Hepatocyte (in vitro differentiated cells): ENCODE data around the gene ABCA2. TPM values are rescaled to one million over a fixed set of nuclear protein-coding genes. Genes with fewer than 3 reads are reported as not detected.

Experiments
- DNase-seq: peaks from one replicate; pipeline ENCODE4 v3.0.0-alpha.2; 2016; ENCODE audit warnings: low spot score
- H2AFZ ChIP-seq: fragments of 200-600 bp; sonication (generic); 2 replicates; pipeline ENCODE4 v1.6.0; 2016; ENCODE audit warnings: antibody characterized with exemption, mild to moderate bottlenecking
- H3K27ac ChIP-seq: fragments of 200-600 bp; sonication (generic); 2 replicates; pipeline ENCODE4 v1.5.1; 2016; ENCODE audit warnings: mild to moderate bottlenecking
- H3K27me3 ChIP-seq: fragments of 200-600 bp; sonication (generic); 2 replicates; pipeline ENCODE4 v1.6.1; 2016
- H3K36me3 ChIP-seq: fragments of 200-600 bp; sonication (generic); replicated peaks from 2 replicates; pipeline ENCODE4 v1.5.1; 2016; ENCODE audit warnings: low read depth; ENCODE audit not compliant: insufficient read depth
- H3K4me1 ChIP-seq: fragments of 200-600 bp; sonication (generic); 2 replicates; pipeline ENCODE4 v1.5.1; 2016; ENCODE audit warnings: mild to moderate bottlenecking, moderate library complexity; ENCODE audit not compliant: insufficient read depth
- H3K4me2 ChIP-seq: fragments of 200-600 bp; sonication (generic); 2 replicates; pipeline ENCODE4 v1.6.0; 2016
- H3K4me3 ChIP-seq: fragments of 200-600 bp; sonication (generic); 2 replicates; pipeline ENCODE4 v1.5.1; 2016; ENCODE audit warnings: mild to moderate bottlenecking
- H3K79me2 ChIP-seq: fragments of 200-600 bp; sonication (generic); 2 replicates; pipeline ENCODE4 v1.6.0; 2017; ENCODE audit warnings: mild to moderate bottlenecking
- H3K9me2 ChIP-seq: fragments of 200-600 bp; sonication (generic); replicated peaks from 2 replicates; pipeline ENCODE4 v1.6.0; 2017; ENCODE audit warnings: mild to moderate bottlenecking; ENCODE audit not compliant: insufficient read depth
- H3K9me3 ChIP-seq: fragments of 200-600 bp; sonication (generic); 2 replicates; pipeline ENCODE4 v1.5.1; 2016; ENCODE audit warnings: low read depth, mild to moderate bottlenecking
- H4K20me1 ChIP-seq: fragments of 200-600 bp; sonication (generic); 2 replicates; pipeline ENCODE4 v1.6.0; 2016; ENCODE audit warnings: mild to moderate bottlenecking; ENCODE audit not compliant: insufficient read depth, poor library complexity, severe bottlenecking
- CTCF ChIP-seq: fragments of 200-600 bp; sonication (generic); IDR thresholded peaks from 2 replicates; pipeline ENCODE4 v1.5.1; 2016; ENCODE audit warnings: antibody characterized with exemption, mild to moderate bottlenecking; ENCODE audit not compliant: poor library complexity
- EZH2 ChIP-seq: fragments of 200-600 bp; sonication (generic); IDR thresholded peaks from 2 replicates; pipeline ENCODE4 v1.6.1; 2016; ENCODE audit warnings: antibody characterized with exemption, mild to moderate bottlenecking, borderline replicate concordance
- EZH2phosphoT487 ChIP-seq: fragments of 200-600 bp; sonication (generic); IDR thresholded peaks from one replicate; pipeline ENCODE4 v1.6.1; 2018; ENCODE audit warnings: antibody characterized with exemption, mild to moderate bottlenecking, low read depth, moderate library complexity; ENCODE audit not compliant: unreplicated experiment, severe bottlenecking
- WGBS: methylation state at CpG from one replicate; pipeline ENCODE4 v1.1.6; 2016; ENCODE audit warnings: low lambda C conversion rate; ENCODE audit errors: missing lambda C conversion rate; 5-methylcytosine and 5-hydroxymethylcytosine counted together
- polyA plus RNA-seq: library from polyadenylated mRNA; unstranded; fragments of >200 nt; fragmentation: Nextera tagmentation; extraction: Ambion mirVana; gene quantifications from 2 replicates; pipeline ENCODE4 v1.2.1, GENCODE V29; 2016
- total RNA-seq: library from RNA; depleted of rRNA; stranded (reverse); fragments of >200 nt; gene quantifications from 2 replicates; pipeline ENCODE4 v1.2.3, GENCODE V29; 2014

ABCA2 gene
- total and polyA plus RNA-seq, 2 experiments from 2014 or later, result 14.6 to 15.6 TPM

- Histone ChIP-seq H3K79me2 (peaks cover 7% of the 10 kb centered on the region), H3K4me1 (peaks cover 17% of the 10 kb centered on the region), H3K36me3 (no peaks in the 10 kb centered on the region), H3K27me3 (no peaks in the 10 kb centered on the region), H3K27ac (no peak overlapping the region), H3K9me3 (no peaks in the 10 kb centered on the region), H4K20me1 (no peaks in the 10 kb centered on the region), H3K4me2 (peak overlapping the region; percentile 85), H3K9me2 (no peaks in the 10 kb centered on the region), H3K4me3 (no peak overlapping the region), H2AFZ (no peak overlapping the region)
- no peak for TF ChIP-seq EZH2phosphoT487
- no peak for TF ChIP-seq CTCF
- no peak for TF ChIP-seq EZH2
- 100% methylated on average over 1 of the region's 30 CpGs for WGBS
- no peak for DNase-seq
These were observed 32.7 kb downstream of the ABCA2 start for GRCh38 chr9:136995362-136995761.

DNA sequence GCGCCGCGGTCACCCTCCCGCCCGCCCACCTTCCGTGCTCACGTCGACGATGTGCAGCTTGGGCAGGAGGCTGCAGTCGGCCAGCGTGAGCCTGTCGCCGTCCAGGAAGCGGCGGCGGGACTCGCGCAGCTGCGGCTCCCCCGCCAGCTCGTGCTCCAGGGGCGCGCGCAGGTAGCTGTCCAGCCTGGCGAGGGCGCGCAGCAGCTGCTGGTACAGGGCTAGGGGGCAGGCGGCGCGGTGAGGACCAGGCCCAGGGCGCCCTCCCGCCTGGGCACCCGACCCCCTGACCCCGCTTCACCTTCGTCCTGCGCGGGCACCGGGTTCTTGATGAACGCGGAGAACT, 33.2 kb downstream of the ABCA2 start:
- TF ChIP-seq EZH2phosphoT487 (no peak), EZH2 (no peak), CTCF (no peak)
- H3K27me3 ChIP-seq, result no peaks in the 10 kb centered on the region
- H3K4me1 ChIP-seq, result peaks cover 17% of the 10 kb centered on the region
- H3K36me3 ChIP-seq, result no peaks in the 10 kb centered on the region
- H3K79me2 ChIP-seq, result peaks cover 7% of the 10 kb centered on the region
- no peak overlapping the region for H2AFZ ChIP-seq
- H3K9me2 ChIP-seq, result no peaks in the 10 kb centered on the region
- no peak overlapping the region for H3K4me3 ChIP-seq
- H3K4me2 ChIP-seq, result peak overlapping the region; percentile 57
- DNase-seq, result no peak
- WGBS, result 66% methylated on average over 19 of the region's 40 CpGs
- H3K9me3 ChIP-seq, result no peaks in the 10 kb centered on the region
- no peaks in the 10 kb centered on the region for H4K20me1 ChIP-seq
- no peak overlapping the region for H3K27ac ChIP-seq

- peaks cover 17% of the 10 kb centered on the region for H3K4me1 ChIP-seq
- H2AFZ ChIP-seq, result no peak overlapping the region
- peak overlapping the region; percentile 57 for H3K4me2 ChIP-seq
- TF ChIP-seq EZH2 (no peak), CTCF (no peak), EZH2phosphoT487 (no peak)
- no peaks in the 10 kb centered on the region for H3K27me3 ChIP-seq
- no peaks in the 10 kb centered on the region for H3K36me3 ChIP-seq
- H3K4me3 ChIP-seq, result no peak overlapping the region
- no peaks in the 10 kb centered on the region for H3K9me2 ChIP-seq
- H3K79me2 ChIP-seq, result peaks cover 7% of the 10 kb centered on the region
- whole genome bisulfite sequencing, result 83% methylated on average over 18 of the region's 54 CpGs
- H3K27ac ChIP-seq, result no peak overlapping the region
- no peaks in the 10 kb centered on the region for H3K9me3 ChIP-seq
- no peaks in the 10 kb centered on the region for H4K20me1 ChIP-seq
- DNase-seq, result no peak
These were observed 33.7 kb downstream of the ABCA2 start for GRCh38 chr9:136994180-136994887.
